Caco-2 (cell line): Measurements from ENCODE around the gene COPB2. TPM values are rescaled to one million over a fixed set of nuclear protein-coding genes. Genes with fewer than 3 reads are reported as not detected.
A peak's percentile ranks its signal among the peaks of the same experiment; 100 is the strongest.

ENCODE experiments used
- BruUV-seq: library from RNA; stranded (reverse); fragments of 400-500 nt; replicated peaks from 2 replicates; lab custom pipeline; 2021; lab: Mats Ljungman, UMichigan
- CTCF ChIA-PET: fragments of 300-600 bp; sonication (Branson Sonifier 250); formaldehyde crosslinking; loops from one replicate; lab custom pipeline; 2022; ENCODE audit warnings: antibody characterized with exemption; lab: Charles Lee
- POLR2A ChIA-PET: fragments of 300-600 bp; sonication (Branson Sonifier 250); formaldehyde crosslinking; loops from one replicate; lab custom pipeline; 2022; ENCODE audit warnings: antibody characterized with exemption; lab: Charles Lee
- DNase-seq, 2 experiments: peaks; one replicate each; pipeline versions ENCODE4 v3.0.0 to v3.0.0-alpha.2; 2020 to 2022
- H3K27me3 ChIP-seq: replicated peaks from 2 replicates; pipeline ENCODE4 v1.6.0; 2011; ENCODE audit warnings: low read length; ENCODE audit not compliant: control insufficient read depth, insufficient read depth
- H3K36me3 ChIP-seq: 2 replicates; pipeline ENCODE4 v1.5.1; 2011; ENCODE audit warnings: low read length; ENCODE audit not compliant: control insufficient read depth, insufficient read depth
- H3K4me1 ChIP-seq: fragments of 250-450 bp; sonication (Bioruptor Pico); 2 replicates; pipeline ENCODE4 v1.5.1; 2020; ENCODE audit warnings: mild to moderate bottlenecking
- H3K4me3 ChIP-seq: 2 replicates; pipeline ENCODE4 v1.5.1; 2011; ENCODE audit warnings: low read depth, mild to moderate bottlenecking, control low read depth, low read length
- H3K9me3 ChIP-seq: fragments of 250-450 bp; sonication (Bioruptor Pico); 2 replicates; pipeline ENCODE4 v1.5.1; 2020; ENCODE audit warnings: mild to moderate bottlenecking, moderate library complexity
- H3K27ac Mint-ChIP-seq: one replicate; pipeline ENCODE4 v1.8.0; 2022; ENCODE audit warnings: mixed read lengths; ENCODE audit not compliant: unreplicated experiment
- H3K27me3 Mint-ChIP-seq: one replicate; pipeline ENCODE4 v1.8.0; 2022; ENCODE audit warnings: mixed read lengths; ENCODE audit not compliant: insufficient read depth, unreplicated experiment
- H3K36me3 Mint-ChIP-seq: one replicate; pipeline ENCODE4 v1.8.0; 2022; ENCODE audit warnings: mild to moderate bottlenecking, mixed read lengths; ENCODE audit not compliant: insufficient read depth, unreplicated experiment
- H3K4me1 Mint-ChIP-seq: one replicate; pipeline ENCODE4 v1.8.0; 2022; ENCODE audit warnings: low read depth, mixed read lengths; ENCODE audit not compliant: unreplicated experiment
- H3K4me3 Mint-ChIP-seq: one replicate; pipeline ENCODE4 v1.8.0; 2022; ENCODE audit warnings: mild to moderate bottlenecking, moderate library complexity, mixed read lengths; ENCODE audit not compliant: unreplicated experiment
- H3K9me3 Mint-ChIP-seq: one replicate; pipeline ENCODE4 v1.8.0; 2022; ENCODE audit warnings: mixed read lengths; ENCODE audit not compliant: unreplicated experiment
- CTCF ChIP-seq, 2 experiments: fragments of 200-600 bp in 1 of 2; IDR thresholded peaks; 1 replicate in 1 of 2; 2 replicates in 1 of 2; pipeline versions ENCODE4 v1.5.1 to v1.8.0; 2011 to 2022; ENCODE audit warnings: antibody characterized with exemption in 1 of 2, control low read depth in 1 of 2, inconsistent platforms in 1 of 2, low read depth in 1 of 2, low read length in 1 of 2, mild to moderate bottlenecking in 1 of 2, moderate library complexity in 1 of 2; ENCODE audit not compliant: insufficient read depth in 1 of 2, severe bottlenecking in 1 of 2, unreplicated experiment in 1 of 2
- intact Hi-C: fragments of 100-400 bp; cut with micrococcal nuclease; formaldehyde crosslinking; loops from one replicate; pipeline ENCODE4 v1.10.0; 2022; ENCODE audit not compliant: unreplicated experiment
- total RNA-seq: library from RNA; stranded (reverse); gene quantifications from 2 replicates; pipeline ENCODE4 v1.2.3, GENCODE V29; 2022

COPB2 gene
- total RNA-seq, 1 experiment from 2014 or later: 130 TPM

DNA sequence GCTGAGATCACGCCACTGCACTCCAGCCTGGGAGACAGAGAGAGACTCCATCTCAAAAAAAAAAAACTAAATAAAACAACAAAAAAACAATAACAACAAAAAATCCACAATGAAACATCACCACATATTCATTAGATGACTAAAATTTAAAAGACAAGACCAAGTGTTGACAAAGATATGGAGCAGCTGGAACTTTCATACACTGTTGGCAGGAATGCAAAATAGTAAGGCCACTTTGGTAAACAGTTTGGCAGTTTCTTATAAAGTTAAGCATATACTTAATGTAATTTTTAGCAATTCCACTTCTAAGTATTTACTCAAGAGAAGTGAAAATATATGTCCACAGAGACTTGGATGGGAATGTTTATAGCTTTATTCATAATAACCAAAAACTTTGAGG lies 43.6 kb upstream of the COPB2 start:
- no peaks in the 10 kb centered on the region for H3K4me1 ChIP-seq
- Mint-ChIP-seq H3K36me3 (no peaks in the 10 kb centered on the region), H3K27ac (no peak overlapping the region), H3K27me3 (no peaks in the 10 kb centered on the region), H3K4me1 (no peaks in the 10 kb centered on the region), H3K4me3 (no peak overlapping the region), H3K9me3 (no peaks in the 10 kb centered on the region)
- H3K4me3 ChIP-seq: no peak overlapping the region
- POLR2A ChIA-PET: no interaction called here
- H3K9me3 ChIP-seq: no peaks in the 10 kb centered on the region
- no peaks in the 10 kb centered on the region for H3K27me3 ChIP-seq
- no peak for DNase-seq
- TF ChIP-seq CTCF (IDR thresholded peaks at IDR 0.05; ENCODE audit: insufficient read depth in 1 of 2, low read depth in 1 of 2, low read length in 1 of 2, severe bottlenecking in 1 of 2, unreplicated experiment in 1 of 2): no peak
- CTCF ChIA-PET: no interaction called here
- no TSS peak for BruUV-seq
- H3K36me3 ChIP-seq: no peaks in the 10 kb centered on the region
- intact Hi-C loops: no loop called here

- H3K4me3 ChIP-seq: no peak overlapping the region
- H3K9me3 ChIP-seq: no peaks in the 10 kb centered on the region
- Mint-ChIP-seq H3K27me3 (no peaks in the 10 kb centered on the region), H3K36me3 (no peaks in the 10 kb centered on the region), H3K4me1 (no peaks in the 10 kb centered on the region), H3K27ac (no peak overlapping the region), H3K9me3 (no peaks in the 10 kb centered on the region), H3K4me3 (no peak overlapping the region)
- intact Hi-C loops: no loop called here
- POLR2A ChIA-PET: no interaction called here
- no TSS peak for BruUV-seq
- DNase-seq: no peak
- CTCF ChIA-PET: no interaction called here
- TF ChIP-seq CTCF (IDR thresholded peaks at IDR 0.05; ENCODE audit: insufficient read depth in 1 of 2, low read depth in 1 of 2, low read length in 1 of 2, severe bottlenecking in 1 of 2, unreplicated experiment in 1 of 2): no peak
- H3K4me1 ChIP-seq: no peaks in the 10 kb centered on the region
- no peaks in the 10 kb centered on the region for H3K27me3 ChIP-seq
- no peaks in the 10 kb centered on the region for H3K36me3 ChIP-seq
These were observed 41.0 kb upstream of the COPB2 start for GRCh38 chr3:139430493-139430892.

GRCh38 chr3:139427283-139428060 lies 38.0 kb upstream of the COPB2 start:
- Histone ChIP-seq H3K4me1 (no peaks in the 10 kb centered on the region), H3K4me3 (no peak overlapping the region), H3K36me3 (no peaks in the 10 kb centered on the region), H3K27me3 (no peaks in the 10 kb centered on the region), H3K9me3 (no peaks in the 10 kb centered on the region)
- DNase-seq: peak in 1 of 2 experiments; percentile 71
- peak; percentile 68 to 76 for TF ChIP-seq CTCF (IDR thresholded peaks at IDR 0.05; ENCODE audit: insufficient read depth in 1 of 2, low read depth in 1 of 2, low read length in 1 of 2, severe bottlenecking in 1 of 2, unreplicated experiment in 1 of 2)
- Mint-ChIP-seq H3K4me1 (no peaks in the 10 kb centered on the region), H3K9me3 (no peaks in the 10 kb centered on the region), H3K27me3 (no peaks in the 10 kb centered on the region), H3K27ac (no peak overlapping the region), H3K4me3 (no peak overlapping the region), H3K36me3 (no peaks in the 10 kb centered on the region)
- intact Hi-C loops: loop anchor here (1.0 to 5.0 kb wide), 4 partner anchors 80 to 507 kb away; partner anchors contain the start of gene CLSTN2
- ChIA-PET POLR2A (no interaction called here), CTCF (interaction anchor here (0.8 to 0.9 kb wide), 3 partner anchors 64 to 135 kb away, joined by 3 to 6 read pairs (median 4); no protein-coding TSS in a partner anchor)
- no TSS peak for BruUV-seq
